ENCODE data around the gene FBN1. TPM values are rescaled to one million over a fixed set of nuclear protein-coding genes. Genes with fewer than 3 reads are reported as not detected.

Gene FBN1
- polyA plus RNA-seq, 1 experiment, result 565 TPM

- H3K36me3 ChIP-seq (ENCODE audit: control insufficient read depth, insufficient read depth, low read length), result peaks cover 38% of the 10 kb centered on the region
- CTCF ChIA-PET, result interaction anchor here (1.0 kb wide), 1 partner anchor 15 kb away, joined by 3 read pairs; no protein-coding TSS in a partner anchor
- POLR2A ChIA-PET, result no interaction called here
- H3K4me3 ChIP-seq (ENCODE audit: low read depth, low read length), result no peak overlapping the region
- H3K27me3 ChIP-seq (ENCODE audit: control insufficient read depth, insufficient read depth, low read length), result no peaks in the 10 kb centered on the region
- DNase-seq (ENCODE audit: low read depth), result no peak
- no peak for TF ChIP-seq CTCF (IDR thresholded peaks at IDR 0.05; ENCODE audit: insufficient read depth, low read depth, low read length)
Measured at GRCh38 chr15:48465410-48465809, 180.1 kb downstream of the FBN1 start.

DNA sequence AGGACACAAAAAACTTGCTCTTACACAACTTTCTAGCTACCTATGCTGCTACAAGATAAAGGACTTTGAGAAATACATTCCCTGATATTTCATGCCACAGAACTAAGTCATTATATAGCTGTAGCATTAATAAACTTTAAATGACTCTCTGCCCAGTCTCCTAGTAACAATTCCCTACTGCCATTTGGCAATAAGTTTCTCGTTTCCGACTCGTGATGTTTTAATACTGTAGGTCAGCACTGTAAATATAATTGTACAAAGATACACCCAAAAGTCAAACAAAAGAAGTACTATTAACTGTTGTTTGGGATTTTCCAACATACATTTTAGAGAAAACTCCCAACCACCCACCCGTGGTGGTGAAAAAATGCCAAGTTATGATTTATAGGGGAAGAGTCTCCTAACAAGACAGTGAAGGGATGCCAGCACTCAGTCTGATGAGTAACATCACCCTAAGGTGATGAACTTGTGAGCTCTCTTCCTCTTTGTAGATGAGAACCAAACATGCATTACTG is 182.1 kb downstream of the FBN1 start:
- no peak for TF ChIP-seq CTCF (IDR thresholded peaks at IDR 0.05; ENCODE audit: insufficient read depth, low read depth, low read length)
- DNase-seq (ENCODE audit: low read depth), result no peak
- Histone ChIP-seq H3K27me3 (ENCODE audit: control insufficient read depth, insufficient read depth, low read length) (no peaks in the 10 kb centered on the region), H3K36me3 (ENCODE audit: control insufficient read depth, insufficient read depth, low read length) (peaks cover 28% of the 10 kb centered on the region), H3K4me3 (ENCODE audit: low read depth, low read length) (no peak overlapping the region)
- CTCF ChIA-PET, result interaction anchor here (0.6 kb wide), 1 partner anchor 1603 kb away, joined by 3 read pairs; no protein-coding TSS in a partner anchor
- POLR2A ChIA-PET, result no interaction called here

- H3K36me3 ChIP-seq (ENCODE audit: control insufficient read depth, insufficient read depth, low read length), result peaks cover 24% of the 10 kb centered on the region
- H3K4me3 ChIP-seq (ENCODE audit: low read depth, low read length), result no peak overlapping the region
- ChIA-PET POLR2A (no interaction called here), CTCF (interaction anchor here (0.7 to 1.8 kb wide), 2 partner anchors 10 to 24 kb away, joined by 3 to 4 read pairs; no protein-coding TSS in a partner anchor)
- TF ChIP-seq CTCF (IDR thresholded peaks at IDR 0.05; ENCODE audit: insufficient read depth, low read depth, low read length), result no peak
- DNase-seq (ENCODE audit: low read depth), result no peak
- no peaks in the 10 kb centered on the region for H3K27me3 ChIP-seq (ENCODE audit: control insufficient read depth, insufficient read depth, low read length)
Measured at GRCh38 chr15:48462688-48463087, 182.8 kb downstream of the FBN1 start.

DNA sequence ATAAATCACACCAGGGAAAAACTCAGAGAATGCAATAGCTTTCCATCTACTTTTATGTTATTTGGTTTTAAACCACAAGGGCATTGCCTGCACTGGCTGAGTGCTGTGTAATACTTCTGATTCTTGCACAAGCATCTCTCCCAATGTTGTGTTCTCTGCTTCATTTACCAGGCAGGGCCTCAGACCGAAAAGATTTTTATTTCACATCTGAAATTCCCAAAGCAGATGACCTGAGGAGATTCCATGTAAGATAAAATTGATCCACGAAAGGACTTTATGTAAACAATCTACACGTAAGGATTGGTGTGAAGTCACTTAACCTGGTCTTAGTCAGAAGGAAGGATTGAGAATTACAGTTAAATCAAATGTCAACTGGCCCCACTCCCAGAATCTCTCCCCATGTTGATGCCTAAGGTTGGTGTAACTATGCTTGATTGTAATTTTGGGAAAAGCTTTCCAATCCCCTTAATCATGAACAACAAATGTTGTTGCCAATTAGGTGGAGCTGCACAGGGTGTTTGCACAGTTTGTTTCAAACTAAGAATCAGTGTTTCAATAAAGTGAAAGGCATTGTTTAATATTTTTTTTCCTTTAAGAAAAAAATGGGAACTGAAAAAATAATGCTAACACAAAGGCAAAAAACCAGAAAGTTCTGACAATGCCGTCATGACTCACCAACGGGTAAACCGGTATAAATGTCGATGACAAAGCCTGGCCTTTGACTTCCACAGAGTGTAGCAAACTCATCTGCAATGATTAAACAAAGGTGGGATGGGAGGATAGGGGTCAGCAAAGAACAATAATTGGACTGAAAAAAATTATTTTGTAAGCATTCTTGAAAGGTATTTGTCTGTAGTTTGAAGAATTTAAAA is 185.7 kb downstream of the FBN1 start:
- ChIA-PET CTCF (interaction anchor here (1.3 to 1.9 kb wide), 4 partner anchors 11 to 102 kb away, joined by 3 to 7 read pairs (median 5); no protein-coding TSS in a partner anchor), POLR2A (interaction anchor here (0.5 kb wide), 1 partner anchor 527 kb away, joined by 4 read pairs; no protein-coding TSS in a partner anchor)
- no peaks in the 10 kb centered on the region for H3K27me3 ChIP-seq (ENCODE audit: control insufficient read depth, insufficient read depth, low read length)
- peak; percentile 21; the same call in 1 of the 2 replicates for TF ChIP-seq CTCF (IDR thresholded peaks at IDR 0.05; ENCODE audit: insufficient read depth, low read depth, low read length)
- peak; percentile 71 for DNase-seq (ENCODE audit: low read depth)
- H3K4me3 ChIP-seq (ENCODE audit: low read depth, low read length), result no peak overlapping the region
- peaks cover 23% of the 10 kb centered on the region for H3K36me3 ChIP-seq (ENCODE audit: control insufficient read depth, insufficient read depth, low read length)

DNA sequence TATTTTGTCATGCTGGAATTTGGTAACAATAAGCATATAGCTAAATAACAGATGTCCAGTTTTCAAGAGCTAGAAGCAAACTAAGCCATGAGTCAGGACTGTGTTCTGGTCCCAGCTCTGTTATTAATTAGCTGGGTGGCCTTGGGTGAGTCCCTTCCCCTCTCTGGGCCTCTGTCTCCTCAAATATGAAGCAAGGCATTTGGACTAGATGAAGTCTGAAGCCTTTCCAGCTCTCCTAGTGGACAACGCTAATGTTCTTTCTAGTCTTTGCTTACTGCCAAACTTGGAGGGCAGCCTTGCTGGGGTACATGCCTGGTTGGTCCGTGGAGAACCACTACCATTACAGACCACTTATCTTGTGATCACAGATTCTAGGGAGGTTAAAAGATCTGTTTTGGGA is 186.6 kb downstream of the FBN1 start:
- peaks cover 25% of the 10 kb centered on the region for H3K36me3 ChIP-seq (ENCODE audit: control insufficient read depth, insufficient read depth, low read length)
- POLR2A ChIA-PET, result interaction anchor here (0.5 kb wide), 1 partner anchor 528 kb away, joined by 4 read pairs; no protein-coding TSS in a partner anchor
- CTCF ChIA-PET, result interaction anchor here (1.0 to 1.8 kb wide), 4 partner anchors 10 to 342 kb away, joined by 3 to 7 read pairs (median 4); no protein-coding TSS in a partner anchor

More for the DNA sequence above, 186.6 kb downstream of the FBN1 start:
- no peak for TF ChIP-seq CTCF (IDR thresholded peaks at IDR 0.05; ENCODE audit: insufficient read depth, low read depth, low read length)
- no peak overlapping the region for H3K4me3 ChIP-seq (ENCODE audit: low read depth, low read length)
- no peak for DNase-seq (ENCODE audit: low read depth)
- H3K27me3 ChIP-seq (ENCODE audit: control insufficient read depth, insufficient read depth, low read length), result no peaks in the 10 kb centered on the region
